Caco-2 (cell line): ENCODE measurements around the gene CD36. TPM values are rescaled to one million over a fixed set of nuclear protein-coding genes. Genes with fewer than 3 reads are reported as not detected.

ENCODE experiments used
- BruUV-seq: library from RNA; stranded (reverse); fragments of 400-500 nt; replicated peaks from 2 replicates; lab custom pipeline; 2021; lab: Mats Ljungman, UMichigan
- CTCF ChIA-PET: fragments of 300-600 bp; sonication (Branson Sonifier 250); formaldehyde crosslinking; loops from one replicate; lab custom pipeline; 2022; ENCODE audit warnings: antibody characterized with exemption; lab: Charles Lee
- POLR2A ChIA-PET: fragments of 300-600 bp; sonication (Branson Sonifier 250); formaldehyde crosslinking; loops from one replicate; lab custom pipeline; 2022; ENCODE audit warnings: antibody characterized with exemption; lab: Charles Lee
- DNase-seq, 2 experiments: peaks; one replicate each; pipeline versions ENCODE4 v3.0.0 to v3.0.0-alpha.2; 2020 to 2022
- H3K27me3 ChIP-seq: replicated peaks from 2 replicates; pipeline ENCODE4 v1.6.0; 2011; ENCODE audit warnings: low read length; ENCODE audit not compliant: control insufficient read depth, insufficient read depth
- H3K36me3 ChIP-seq: 2 replicates; pipeline ENCODE4 v1.5.1; 2011; ENCODE audit warnings: low read length; ENCODE audit not compliant: control insufficient read depth, insufficient read depth
- H3K4me1 ChIP-seq: fragments of 250-450 bp; sonication (Bioruptor Pico); 2 replicates; pipeline ENCODE4 v1.5.1; 2020; ENCODE audit warnings: mild to moderate bottlenecking
- H3K4me3 ChIP-seq: 2 replicates; pipeline ENCODE4 v1.5.1; 2011; ENCODE audit warnings: low read depth, mild to moderate bottlenecking, control low read depth, low read length
- H3K9me3 ChIP-seq: fragments of 250-450 bp; sonication (Bioruptor Pico); 2 replicates; pipeline ENCODE4 v1.5.1; 2020; ENCODE audit warnings: mild to moderate bottlenecking, moderate library complexity
- H3K27ac Mint-ChIP-seq: one replicate; pipeline ENCODE4 v1.8.0; 2022; ENCODE audit warnings: mixed read lengths; ENCODE audit not compliant: unreplicated experiment
- H3K27me3 Mint-ChIP-seq: one replicate; pipeline ENCODE4 v1.8.0; 2022; ENCODE audit warnings: mixed read lengths; ENCODE audit not compliant: insufficient read depth, unreplicated experiment
- H3K36me3 Mint-ChIP-seq: one replicate; pipeline ENCODE4 v1.8.0; 2022; ENCODE audit warnings: mild to moderate bottlenecking, mixed read lengths; ENCODE audit not compliant: insufficient read depth, unreplicated experiment
- H3K4me1 Mint-ChIP-seq: one replicate; pipeline ENCODE4 v1.8.0; 2022; ENCODE audit warnings: low read depth, mixed read lengths; ENCODE audit not compliant: unreplicated experiment
- H3K4me3 Mint-ChIP-seq: one replicate; pipeline ENCODE4 v1.8.0; 2022; ENCODE audit warnings: mild to moderate bottlenecking, moderate library complexity, mixed read lengths; ENCODE audit not compliant: unreplicated experiment
- H3K9me3 Mint-ChIP-seq: one replicate; pipeline ENCODE4 v1.8.0; 2022; ENCODE audit warnings: mixed read lengths; ENCODE audit not compliant: unreplicated experiment
- intact Hi-C: fragments of 100-400 bp; cut with micrococcal nuclease; formaldehyde crosslinking; loops from one replicate; pipeline ENCODE4 v1.10.0; 2022; ENCODE audit not compliant: unreplicated experiment
- total RNA-seq: library from RNA; stranded (reverse); gene quantifications from 2 replicates; pipeline ENCODE4 v1.2.3, GENCODE V29; 2022
- TF ChIP-seq, protein P1 (sequence below), 2 experiments: fragments of 200-600 bp in 1 of 2; IDR thresholded peaks; 1 replicate in 1 of 2; 2 replicates in 1 of 2; pipeline versions ENCODE4 v1.5.1 to v1.8.0; 2011 to 2022; ENCODE audit warnings: antibody characterized with exemption in 1 of 2, control low read depth in 1 of 2, inconsistent platforms in 1 of 2, low read depth in 1 of 2, low read length in 1 of 2, mild to moderate bottlenecking in 1 of 2, moderate library complexity in 1 of 2; ENCODE audit not compliant: insufficient read depth in 1 of 2, severe bottlenecking in 1 of 2, unreplicated experiment in 1 of 2

CD36 gene
- total RNA-seq, 1 experiment from 2014 or later: not detected

DNA sequence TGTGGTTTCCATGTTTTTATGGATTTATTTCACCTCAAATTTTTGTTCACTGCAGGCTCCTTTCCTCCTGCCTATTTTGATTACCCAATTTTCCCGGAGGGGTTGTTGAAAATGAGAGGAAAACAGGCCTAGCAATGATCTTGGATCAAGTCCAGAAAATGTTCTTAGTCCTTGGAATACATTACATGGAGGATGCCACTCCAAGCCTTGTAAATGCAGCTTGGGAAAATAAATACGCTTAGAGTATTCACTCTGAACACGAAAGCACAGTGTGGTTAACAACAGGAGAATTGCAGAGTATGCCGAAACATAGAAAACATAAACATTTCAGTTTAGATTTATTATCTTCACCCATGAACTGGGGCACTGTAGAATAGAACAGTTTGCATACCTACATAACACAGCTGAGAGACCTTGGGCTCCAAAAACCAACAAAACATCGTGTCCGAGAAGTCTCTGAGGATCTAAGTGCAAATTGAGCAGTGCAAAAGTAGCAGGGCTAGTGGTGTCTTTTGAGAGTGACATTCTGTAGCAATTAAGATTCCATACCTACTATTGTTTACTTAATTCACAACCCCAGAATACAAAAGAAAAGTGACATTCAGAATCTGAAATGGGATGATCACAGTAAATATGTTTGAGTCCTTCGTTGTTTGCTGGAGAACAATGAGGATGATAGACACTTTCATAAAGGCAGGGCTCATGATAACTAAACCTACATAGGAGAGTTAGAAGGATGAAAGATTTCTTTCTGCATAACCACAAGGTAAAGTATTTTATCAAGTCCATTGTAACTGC, 7.6 kb upstream of the CD36 start:
- no TSS peak for BruUV-seq
- intact Hi-C loops: no loop called here
- POLR2A ChIA-PET: no interaction called here

DNA sequence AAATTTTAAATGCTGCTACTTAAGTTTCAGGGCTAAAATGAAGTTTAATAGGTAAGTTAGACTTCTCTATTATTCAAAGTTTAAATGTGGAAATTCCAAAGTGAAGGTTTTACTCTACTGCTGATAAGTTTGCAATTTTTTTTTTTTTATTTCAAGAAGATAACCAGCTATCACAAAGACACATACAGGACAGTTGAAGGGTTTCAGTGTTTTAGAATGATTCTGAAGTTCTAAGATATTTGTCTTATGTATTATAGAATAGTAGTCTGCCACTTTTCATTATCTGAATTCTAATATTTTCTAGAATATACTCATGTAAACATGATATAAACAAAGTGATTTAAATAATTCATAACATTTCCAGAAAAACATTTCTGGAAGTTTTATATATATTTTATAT, 7.0 kb upstream of the CD36 start:
- no peak overlapping the region for H3K27ac Mint-ChIP-seq
- CTCF ChIA-PET: no interaction called here
- H3K27me3 Mint-ChIP-seq: peaks cover 3% of the 10 kb centered on the region
- POLR2A ChIA-PET: no interaction called here
- Histone ChIP-seq H3K36me3 (no peaks in the 10 kb centered on the region), H3K9me3 (no peaks in the 10 kb centered on the region), H3K4me1 (no peaks in the 10 kb centered on the region), H3K27me3 (no peaks in the 10 kb centered on the region), H3K4me3 (no peak overlapping the region)
- intact Hi-C loops: no loop called here
- no TSS peak for BruUV-seq
- no peaks in the 10 kb centered on the region for H3K36me3 Mint-ChIP-seq
- TF ChIP-seq, protein P1, sequence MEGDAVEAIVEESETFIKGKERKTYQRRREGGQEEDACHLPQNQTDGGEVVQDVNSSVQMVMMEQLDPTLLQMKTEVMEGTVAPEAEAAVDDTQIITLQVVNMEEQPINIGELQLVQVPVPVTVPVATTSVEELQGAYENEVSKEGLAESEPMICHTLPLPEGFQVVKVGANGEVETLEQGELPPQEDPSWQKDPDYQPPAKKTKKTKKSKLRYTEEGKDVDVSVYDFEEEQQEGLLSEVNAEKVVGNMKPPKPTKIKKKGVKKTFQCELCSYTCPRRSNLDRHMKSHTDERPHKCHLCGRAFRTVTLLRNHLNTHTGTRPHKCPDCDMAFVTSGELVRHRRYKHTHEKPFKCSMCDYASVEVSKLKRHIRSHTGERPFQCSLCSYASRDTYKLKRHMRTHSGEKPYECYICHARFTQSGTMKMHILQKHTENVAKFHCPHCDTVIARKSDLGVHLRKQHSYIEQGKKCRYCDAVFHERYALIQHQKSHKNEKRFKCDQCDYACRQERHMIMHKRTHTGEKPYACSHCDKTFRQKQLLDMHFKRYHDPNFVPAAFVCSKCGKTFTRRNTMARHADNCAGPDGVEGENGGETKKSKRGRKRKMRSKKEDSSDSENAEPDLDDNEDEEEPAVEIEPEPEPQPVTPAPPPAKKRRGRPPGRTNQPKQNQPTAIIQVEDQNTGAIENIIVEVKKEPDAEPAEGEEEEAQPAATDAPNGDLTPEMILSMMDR (IDR thresholded peaks at IDR 0.05; ENCODE audit: insufficient read depth in 1 of 2, low read depth in 1 of 2, low read length in 1 of 2, severe bottlenecking in 1 of 2, unreplicated experiment in 1 of 2): no peak
- H3K9me3 Mint-ChIP-seq: no peaks in the 10 kb centered on the region
- H3K4me3 Mint-ChIP-seq: no peak overlapping the region
- DNase-seq: no peak
- H3K4me1 Mint-ChIP-seq: no peaks in the 10 kb centered on the region

More for the DNA sequence above, 7.6 kb upstream of the CD36 start:
- Mint-ChIP-seq H3K27me3 (peaks cover 3% of the 10 kb centered on the region), H3K4me3 (no peak overlapping the region), H3K27ac (no peak overlapping the region), H3K4me1 (no peaks in the 10 kb centered on the region), H3K9me3 (no peaks in the 10 kb centered on the region), H3K36me3 (no peaks in the 10 kb centered on the region)
- no peak overlapping the region for H3K4me3 ChIP-seq
- no peaks in the 10 kb centered on the region for H3K27me3 ChIP-seq
- H3K4me1 ChIP-seq: no peaks in the 10 kb centered on the region
- no peaks in the 10 kb centered on the region for H3K9me3 ChIP-seq
- CTCF ChIA-PET: no interaction called here
- DNase-seq: no peak
- TF ChIP-seq, protein P1 (IDR thresholded peaks at IDR 0.05; ENCODE audit: insufficient read depth in 1 of 2, low read depth in 1 of 2, low read length in 1 of 2, severe bottlenecking in 1 of 2, unreplicated experiment in 1 of 2): no peak
- no peaks in the 10 kb centered on the region for H3K36me3 ChIP-seq

DNA sequence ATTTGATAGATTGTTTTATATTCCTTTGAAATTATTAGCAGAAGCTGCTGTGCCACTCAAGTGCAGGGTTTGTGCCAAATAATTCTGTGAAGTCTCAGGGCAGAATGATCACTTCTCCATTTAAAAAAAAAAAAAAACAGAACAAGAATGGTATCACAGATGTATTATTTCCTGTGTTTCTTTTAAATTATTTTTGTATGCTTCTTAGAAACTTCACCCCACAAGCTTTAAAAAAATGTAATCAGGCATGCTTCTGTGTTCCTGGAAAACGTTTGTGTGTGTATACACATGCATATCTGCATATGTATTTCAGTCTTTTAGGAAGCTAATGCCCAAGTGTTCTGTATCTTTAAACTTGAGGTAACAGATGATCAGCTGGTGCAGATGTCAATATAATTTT, 6.3 kb upstream of the CD36 start:
- POLR2A ChIA-PET: no interaction called here
- CTCF ChIA-PET: no interaction called here
- H3K27me3 Mint-ChIP-seq: peaks cover 3% of the 10 kb centered on the region
- H3K36me3 ChIP-seq: no peaks in the 10 kb centered on the region
- TF ChIP-seq, protein P1 (IDR thresholded peaks at IDR 0.05; ENCODE audit: insufficient read depth in 1 of 2, low read depth in 1 of 2, low read length in 1 of 2, severe bottlenecking in 1 of 2, unreplicated experiment in 1 of 2): no peak
- no peaks in the 10 kb centered on the region for H3K9me3 ChIP-seq
- intact Hi-C loops: no loop called here
- H3K4me1 ChIP-seq: no peaks in the 10 kb centered on the region
- no TSS peak for BruUV-seq
- no peaks in the 10 kb centered on the region for H3K4me1 Mint-ChIP-seq
- no peaks in the 10 kb centered on the region for H3K36me3 Mint-ChIP-seq
- H3K4me3 ChIP-seq: no peak overlapping the region
- no peak for DNase-seq
- no peaks in the 10 kb centered on the region for H3K9me3 Mint-ChIP-seq
- no peaks in the 10 kb centered on the region for H3K27me3 ChIP-seq
- H3K27ac Mint-ChIP-seq: no peak overlapping the region
- H3K4me3 Mint-ChIP-seq: no peak overlapping the region
